Measurements from ENCODE around the gene RSRP1.
"Not testable (repeated sequence)": the region's sequence is repeated elsewhere in the genome, so short reads cannot be mapped to it uniquely, and the experiment has no call there.

Gene RSRP1, protein sequence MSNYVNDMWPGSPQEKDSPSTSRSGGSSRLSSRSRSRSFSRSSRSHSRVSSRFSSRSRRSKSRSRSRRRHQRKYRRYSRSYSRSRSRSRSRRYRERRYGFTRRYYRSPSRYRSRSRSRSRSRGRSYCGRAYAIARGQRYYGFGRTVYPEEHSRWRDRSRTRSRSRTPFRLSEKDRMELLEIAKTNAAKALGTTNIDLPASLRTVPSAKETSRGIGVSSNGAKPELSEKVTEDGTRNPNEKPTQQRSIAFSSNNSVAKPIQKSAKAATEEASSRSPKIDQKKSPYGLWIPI

DNA sequence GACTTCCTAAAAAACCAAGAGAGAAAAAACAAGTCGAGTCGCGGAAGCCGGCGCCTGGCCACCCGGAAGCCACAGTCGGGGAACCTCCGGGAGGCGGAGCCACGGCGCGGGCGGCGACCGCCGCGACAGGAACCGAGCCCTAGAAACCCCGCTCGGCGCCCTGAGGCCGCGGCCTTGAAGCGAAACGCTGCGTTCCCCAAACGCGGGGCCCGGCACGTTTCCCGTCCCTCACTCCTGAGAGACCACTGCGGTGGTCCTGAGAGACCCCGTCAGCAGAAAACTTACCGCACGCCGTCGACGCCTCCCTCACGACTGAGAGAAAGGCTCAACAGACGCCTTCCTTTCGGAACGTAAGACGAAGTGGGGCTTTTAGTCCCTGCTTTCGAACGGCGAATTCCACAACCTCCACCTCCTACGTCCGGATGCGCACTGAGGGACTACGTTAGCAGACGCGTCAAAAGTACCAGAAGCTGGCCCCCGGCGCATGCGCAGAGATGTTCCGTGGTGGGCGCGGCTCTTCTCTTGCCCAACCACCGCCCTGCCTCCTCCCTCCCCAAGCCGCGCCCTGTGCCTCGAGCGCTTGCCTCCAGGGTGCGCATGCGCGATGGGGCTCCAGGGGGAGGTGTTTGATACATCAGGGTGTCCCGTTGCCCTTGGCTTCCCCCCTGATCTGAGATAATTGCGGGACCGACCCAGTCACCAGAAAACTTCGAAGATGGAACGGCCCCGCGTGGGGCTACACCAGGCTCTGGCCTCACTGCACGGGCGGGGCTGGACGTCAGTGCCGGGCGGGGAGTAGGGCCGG lies at the start of gene RSRP1:
TSS of gene RSRP1 (minus strand) at position 431 of the 805 bp plus-strand sequence. CDS start 491 bp downstream, outside the sequence.
- peak; percentile 95 for DNase-seq

DNA sequence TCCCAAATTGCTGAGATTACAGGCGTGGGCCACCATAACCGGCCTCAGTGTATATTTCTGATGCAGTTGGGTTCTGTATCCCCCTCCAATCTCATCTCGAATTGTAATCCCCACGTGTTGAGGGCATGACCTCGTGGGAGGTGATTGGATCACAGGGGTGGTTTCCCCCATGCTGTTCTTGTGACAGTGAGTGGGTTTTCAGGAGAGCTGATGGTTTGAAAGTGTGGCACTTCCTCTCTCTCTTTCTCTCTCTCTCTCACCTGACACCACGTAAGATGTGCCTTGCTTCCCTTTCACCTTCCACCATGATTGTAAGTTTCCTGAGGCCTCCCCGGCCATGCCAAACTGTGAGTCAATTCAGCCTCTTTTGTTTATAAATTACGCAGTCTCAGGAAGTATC lies 49.2 kb upstream of the RSRP1 start:
- DNase-seq, result not testable (repeated sequence)

DNA sequence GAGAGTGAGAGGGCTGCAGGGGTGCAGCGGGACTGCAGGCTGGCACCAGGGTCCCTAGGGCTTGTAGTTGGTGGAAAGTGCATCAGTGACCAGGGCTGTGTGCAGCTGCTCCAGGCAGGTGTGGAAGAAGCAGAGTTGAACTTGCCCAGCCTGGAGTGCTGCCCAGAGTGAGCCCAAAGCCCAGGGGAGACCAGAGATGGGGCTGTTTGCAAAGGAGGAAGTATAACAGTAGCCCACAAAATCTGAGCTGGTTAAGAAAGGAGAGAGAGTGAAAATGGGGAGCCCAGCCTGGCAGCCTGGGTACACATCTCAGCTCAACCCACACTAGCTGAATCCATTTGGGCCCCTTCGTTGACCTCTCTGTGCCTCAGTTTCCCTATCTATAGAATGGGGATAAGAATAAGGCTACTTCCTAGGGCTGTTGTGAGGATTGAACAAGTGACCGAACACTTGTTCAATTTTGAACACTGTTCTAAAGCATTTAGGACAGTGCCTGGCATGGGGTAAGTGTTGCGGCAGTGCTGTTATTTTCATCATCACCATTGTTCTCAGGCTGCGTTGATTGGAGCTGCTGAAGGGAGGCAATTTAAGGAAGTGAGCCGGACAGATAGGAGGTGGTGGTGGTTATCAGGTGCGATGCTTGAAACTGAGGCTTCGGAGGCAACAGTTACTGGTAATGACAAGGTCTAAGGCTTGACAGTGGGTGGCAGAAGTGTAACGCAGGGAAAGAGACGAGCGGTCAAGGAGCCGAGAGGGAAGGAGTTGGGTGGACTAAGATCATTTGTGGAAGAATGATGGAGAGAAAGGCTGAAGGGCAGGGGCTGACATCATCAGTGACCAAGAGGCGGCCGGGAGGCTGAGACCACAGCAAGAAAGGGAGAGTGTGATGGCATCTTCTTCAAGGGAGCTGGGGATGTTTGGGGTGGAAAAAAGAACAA lies 47.9 kb upstream of the RSRP1 start:
- not testable (repeated sequence) for DNase-seq

DNA sequence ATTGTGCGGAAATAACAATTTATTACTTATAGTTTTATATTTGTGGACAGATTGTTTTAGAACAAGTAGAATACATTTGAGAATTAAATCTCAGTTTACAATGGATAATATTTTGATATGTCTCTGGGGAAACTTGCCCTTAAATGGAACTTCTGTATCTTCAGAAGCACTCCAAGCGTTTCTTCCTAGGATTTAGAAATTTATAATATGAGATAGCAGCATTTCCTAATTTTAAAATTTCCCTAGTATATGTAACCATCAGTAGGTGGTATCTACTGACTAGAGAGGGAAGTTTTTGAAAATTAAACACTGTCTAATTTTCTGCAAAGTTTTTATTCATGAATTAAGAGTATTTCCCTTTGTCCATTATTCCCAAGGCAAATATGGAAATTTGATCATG lies 46.2 kb upstream of the RSRP1 start:
- DNase-seq, result not testable (repeated sequence)

DNA sequence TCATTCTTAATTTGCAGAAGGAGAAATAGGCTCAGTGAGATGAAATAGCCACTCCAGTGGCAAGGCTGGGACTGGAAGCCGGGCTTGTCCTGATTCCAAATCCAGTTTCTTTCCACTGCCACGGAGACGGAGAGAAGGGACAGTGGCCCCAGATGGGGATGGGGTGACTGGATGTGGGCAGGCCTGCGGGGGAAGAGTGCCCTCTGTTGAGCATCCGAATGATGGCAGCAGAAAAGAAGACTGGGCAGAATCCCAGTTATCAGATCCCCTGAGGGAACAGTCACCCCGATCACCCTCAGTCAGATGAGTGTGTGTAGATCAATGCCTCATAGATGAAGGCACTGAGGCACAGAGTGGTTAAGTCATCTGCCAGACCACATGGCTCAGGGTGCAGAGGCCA lies 42.8 kb upstream of the RSRP1 start:
- DNase-seq, result not testable (repeated sequence)

DNA sequence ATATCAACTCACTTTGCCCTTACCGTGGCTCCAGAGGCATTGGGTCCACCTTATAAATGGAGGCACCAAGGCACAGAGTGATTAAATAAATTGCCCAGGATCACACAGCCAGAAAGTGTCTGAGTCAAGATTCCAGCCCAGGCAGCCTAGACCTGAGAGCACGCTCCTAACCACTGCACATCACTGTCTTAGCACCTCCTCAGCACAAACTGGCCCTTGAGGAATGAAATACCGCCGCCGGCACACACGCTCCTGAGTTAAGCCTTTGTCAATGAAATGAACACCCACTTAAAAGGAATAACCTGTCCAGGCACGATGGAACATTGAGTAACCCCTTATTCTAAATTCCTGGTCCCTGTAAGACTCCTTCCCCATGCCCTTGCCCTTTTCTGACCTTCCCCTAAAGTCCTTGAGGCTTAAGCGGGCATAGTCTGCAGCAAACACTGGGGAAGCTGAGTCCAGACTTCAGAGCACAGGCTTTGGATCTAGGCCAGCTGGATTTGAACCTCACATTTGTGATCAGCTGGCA lies 41.4 kb upstream of the RSRP1 start:
- not testable (repeated sequence) for DNase-seq

DNA sequence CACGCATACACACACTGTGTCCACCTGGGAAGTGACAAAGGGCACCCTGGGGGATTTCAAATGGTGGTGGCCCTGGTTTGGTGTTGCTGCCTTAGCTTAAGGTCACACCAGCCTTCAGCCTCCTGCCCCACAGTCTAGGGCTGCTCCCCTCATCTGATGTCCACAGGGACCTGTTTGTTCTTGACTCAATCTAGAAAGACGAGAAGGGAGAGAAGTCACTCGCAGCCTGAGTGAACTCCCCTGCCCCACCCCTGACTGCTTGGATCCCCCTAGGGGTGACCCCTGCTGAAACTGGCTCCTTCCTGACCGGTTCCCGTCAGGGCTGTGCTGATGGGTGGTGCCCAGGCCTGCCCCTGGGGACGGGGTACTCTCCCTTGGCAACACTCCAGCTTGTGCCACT lies 39.9 kb upstream of the RSRP1 start:
- DNase-seq, result not testable (repeated sequence)

DNA sequence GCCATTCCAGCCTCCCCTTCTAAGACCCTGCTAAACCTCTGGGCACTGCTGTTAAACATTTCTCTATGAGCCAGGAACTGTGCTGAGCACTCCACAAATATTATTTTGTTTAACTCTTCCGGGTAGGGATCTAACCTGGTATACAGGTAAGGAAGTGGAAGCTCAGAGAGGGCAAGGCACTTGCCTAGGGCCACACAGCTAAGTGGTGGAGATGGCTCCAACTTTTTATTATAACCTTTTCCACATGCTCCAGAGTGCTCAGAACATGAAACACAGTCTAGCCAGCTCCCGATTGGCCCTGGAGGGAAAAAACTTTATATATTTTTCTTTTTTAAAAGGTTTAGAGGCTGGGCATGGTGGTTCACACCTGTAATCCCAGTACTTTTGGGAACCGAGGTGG lies 38.6 kb upstream of the RSRP1 start:
- not testable (repeated sequence) for DNase-seq

DNA sequence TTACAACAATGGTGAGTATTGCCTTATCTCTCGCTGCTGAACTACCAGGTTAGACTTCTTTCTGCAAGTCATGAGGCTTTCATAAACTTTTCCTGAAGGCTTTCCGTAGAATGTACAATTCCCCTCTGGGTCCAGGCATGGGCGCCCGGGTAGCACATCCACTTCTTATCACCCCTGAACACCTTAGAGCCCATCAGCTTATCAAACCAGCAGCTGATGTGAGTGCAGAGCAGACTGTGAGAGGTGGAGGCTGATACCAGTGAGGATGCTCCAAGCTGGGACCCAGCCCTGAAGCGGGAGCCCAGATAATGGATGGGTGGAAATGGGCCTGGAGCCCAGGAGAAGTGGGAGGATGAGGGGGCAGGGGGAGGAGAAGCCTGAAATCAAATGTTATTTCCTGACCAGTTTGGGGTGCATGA lies 32.4 kb upstream of the RSRP1 start:
- DNase-seq, result not testable (repeated sequence)

DNA sequence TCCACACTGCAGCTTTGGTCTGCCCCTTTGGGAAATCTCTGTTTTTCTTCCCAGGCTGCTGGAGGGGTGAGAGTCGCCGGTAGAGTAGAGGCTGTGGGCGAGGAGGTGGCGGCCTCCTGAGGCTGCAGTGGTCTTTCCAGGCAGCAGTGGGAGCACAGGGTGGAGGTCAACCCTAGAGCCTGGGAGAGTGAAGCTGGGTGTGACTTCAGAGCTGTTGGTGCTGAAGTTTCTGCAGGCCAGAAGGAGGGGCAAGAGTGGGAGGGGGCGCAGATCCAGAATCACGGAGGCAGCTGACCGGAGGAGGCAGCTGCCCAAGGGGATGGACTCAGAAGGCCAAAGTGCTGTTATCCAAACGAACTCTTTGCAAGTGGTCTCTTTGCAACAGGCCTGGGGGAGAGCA lies 31.5 kb upstream of the RSRP1 start:
- not testable (repeated sequence) for DNase-seq

DNA sequence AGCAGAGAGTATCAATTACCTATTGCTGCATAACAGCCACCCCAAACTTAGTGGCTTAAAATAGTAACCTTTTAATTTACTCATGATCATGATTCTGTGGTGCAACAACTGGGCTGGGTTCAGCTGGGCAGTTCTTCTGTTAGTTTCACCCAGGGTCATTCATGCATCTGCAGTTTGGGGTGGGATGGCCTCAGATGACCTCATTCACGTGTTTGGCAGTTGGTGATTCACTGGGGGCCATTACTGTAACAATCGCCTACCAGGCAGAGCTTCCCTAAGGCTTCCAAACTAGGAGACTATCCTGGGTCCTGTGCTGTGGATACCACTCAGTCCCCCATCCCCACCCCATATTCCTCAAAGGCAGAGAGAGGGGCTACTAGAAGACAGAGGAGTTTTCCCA lies 31.1 kb upstream of the RSRP1 start:
- not testable (repeated sequence) for DNase-seq

DNA sequence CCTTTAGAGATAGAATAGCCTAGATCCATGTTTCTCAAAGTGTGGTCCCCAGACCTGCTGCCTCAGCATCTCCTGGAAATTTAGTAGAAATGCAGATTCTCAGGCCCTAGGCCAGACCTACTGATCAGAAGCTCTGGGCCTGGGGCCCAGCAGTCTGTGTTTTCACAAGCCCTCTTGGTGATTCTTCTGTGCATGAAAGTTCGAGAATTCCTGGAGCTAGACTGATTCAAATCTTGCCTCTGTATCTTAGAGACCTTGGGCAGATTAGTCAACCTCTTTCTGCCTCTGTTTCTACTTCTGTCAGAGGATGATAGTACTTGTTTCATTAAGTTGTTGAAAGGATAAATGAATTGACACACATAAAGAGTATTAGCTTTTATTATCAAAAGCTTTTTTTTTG lies 30.0 kb upstream of the RSRP1 start:
- not testable (repeated sequence) for DNase-seq

DNA sequence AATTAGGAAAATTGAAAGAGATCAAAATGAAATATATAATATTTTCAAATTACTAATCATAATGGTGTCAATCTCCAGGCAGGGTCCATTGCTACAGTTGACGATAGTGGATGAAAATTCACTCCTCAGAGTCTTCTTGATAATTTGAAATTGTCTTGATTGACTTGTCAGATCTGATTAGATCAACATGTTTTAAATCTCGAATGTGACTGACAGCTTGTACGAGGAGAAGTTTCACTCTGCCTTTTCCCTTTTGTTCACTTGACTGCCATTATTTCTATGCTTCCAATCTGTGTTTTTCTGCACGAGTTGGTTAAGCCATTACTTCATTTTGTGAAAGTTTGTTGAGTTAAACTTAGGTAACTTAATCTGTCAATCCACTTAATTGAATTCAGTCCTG lies 28.4 kb upstream of the RSRP1 start:
- DNase-seq, result not testable (repeated sequence)

DNA sequence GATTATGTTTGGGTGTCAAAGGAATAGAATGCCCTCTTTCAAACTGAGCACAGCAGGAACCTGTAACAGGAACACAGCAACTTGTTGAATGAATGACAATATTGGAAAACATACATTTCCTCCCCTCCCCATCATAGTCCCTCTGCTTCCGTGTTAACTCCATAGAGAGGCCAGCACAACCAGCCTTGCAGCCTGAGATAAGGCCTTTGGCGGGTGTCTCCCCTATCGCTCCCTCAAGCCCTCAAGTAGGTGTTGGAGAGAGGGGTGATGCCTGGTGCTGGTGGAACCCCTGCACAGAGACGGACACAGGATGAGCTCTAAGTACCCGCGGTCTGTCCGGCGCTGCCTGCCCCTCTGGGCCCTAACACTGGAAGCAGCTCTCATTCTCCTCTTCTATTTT lies 25.0 kb upstream of the RSRP1 start, which contains the start of gene RHD:
TSS of gene RHD (plus strand) at position 272 of the 400 bp plus-strand sequence. CDS start at position 311, 39 bp downstream.
- DNase-seq, result not testable (repeated sequence)

DNA sequence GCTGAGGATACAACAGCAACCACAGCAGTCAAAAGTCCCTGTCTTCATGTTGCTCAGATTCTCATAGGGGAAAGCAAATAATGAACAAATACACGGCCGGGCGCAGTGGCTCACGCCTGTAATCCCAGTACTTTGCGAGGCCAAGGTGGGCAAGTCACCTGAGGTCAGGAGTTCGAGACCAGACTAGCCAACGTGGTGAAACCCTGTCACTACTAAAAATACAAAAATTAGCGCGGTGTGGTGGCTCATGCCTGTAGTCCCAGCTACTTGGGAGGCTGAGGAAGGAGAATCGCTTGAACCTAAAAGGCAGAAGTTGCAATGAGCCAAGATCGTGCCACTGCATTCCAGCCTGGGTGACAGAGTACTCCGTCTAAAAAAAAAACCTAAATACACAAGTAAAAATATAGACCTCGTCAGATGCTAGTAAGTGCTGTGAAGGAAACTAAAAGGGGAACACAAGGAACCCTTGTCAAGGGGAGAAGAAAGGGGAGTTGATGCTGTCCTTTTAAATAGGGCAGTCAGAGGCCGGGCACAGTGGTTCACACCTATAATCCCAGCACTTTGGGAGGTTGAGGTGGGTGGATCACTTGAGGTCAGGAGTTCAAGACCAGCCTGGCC lies 21.0 kb upstream of the RSRP1 start:
- not testable (repeated sequence) for DNase-seq

DNA sequence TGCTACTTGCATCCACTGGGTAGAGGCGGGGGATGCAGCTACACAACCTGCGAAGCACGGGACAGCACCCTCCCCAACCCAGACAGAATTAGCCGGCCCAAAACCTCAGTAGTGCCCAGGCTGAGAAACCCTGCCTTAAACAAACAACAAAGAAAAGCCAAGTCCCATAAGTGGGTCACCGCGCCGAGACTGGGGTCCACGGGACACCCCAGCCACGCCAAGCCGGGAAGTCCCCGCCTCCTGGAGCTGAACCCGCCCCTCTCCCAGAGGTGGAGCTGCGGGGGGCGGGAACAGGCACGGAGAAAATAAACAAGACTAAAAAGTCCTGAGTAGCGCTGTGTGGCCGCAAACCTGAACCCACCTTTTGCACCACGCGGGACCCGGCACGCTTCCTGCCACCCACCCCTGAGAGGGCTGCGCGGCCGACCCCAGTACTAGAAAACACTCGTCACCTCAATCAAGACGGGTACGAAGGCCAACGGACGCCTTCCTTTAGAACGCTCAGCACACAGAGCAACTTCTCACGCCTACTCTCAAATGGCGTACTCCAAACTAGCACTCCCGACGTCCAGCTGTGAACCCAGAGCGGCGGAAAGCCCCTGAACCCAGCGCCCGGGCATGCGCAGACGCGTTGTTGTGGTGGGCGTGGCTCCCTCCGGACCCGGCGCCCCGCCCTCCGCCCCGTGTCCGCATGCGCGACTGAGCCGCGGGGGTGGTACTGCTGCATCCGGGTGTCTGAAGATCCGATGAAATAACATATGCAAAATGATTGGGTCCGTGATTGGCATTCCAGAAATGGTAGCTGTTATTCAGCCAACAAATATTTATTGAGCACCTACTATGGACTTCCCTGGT lies 20.3 kb upstream of the RSRP1 start:
- DNase-seq, result peak; percentile 51

DNA sequence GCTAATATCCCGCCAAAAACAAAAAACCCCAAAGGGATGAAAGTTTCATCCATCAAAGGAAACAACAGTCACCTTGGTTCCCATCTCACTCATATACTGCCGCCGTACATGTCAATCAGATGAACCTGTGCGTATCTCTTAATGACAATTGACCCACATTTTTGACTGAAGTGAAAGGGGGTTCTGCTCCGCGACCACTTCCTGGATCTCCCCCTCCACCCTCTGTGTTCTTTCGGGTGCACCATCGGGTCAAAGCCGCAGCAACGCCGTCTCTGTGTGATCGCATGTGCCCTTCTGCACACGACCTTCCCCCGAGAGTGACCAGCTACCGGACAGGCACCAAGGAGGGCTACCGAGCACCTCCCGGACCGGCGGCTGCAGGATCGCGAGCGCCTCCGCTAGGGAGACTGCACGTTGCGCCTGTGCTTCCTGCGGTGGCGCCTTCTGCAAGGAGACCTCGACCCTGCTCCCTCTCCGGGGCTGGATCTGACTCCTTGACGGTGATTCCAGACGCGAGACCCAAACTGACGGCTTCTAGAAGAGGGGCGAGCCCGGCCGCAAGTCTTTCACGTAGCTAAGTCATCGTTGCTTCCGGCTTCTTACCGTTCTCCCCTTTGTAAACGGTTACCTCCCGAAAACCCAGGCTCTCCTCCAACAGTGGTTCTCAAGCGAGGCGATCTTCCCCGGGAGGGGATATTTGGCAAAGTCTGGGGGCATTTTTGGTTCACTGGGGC lies 19.5 kb upstream of the RSRP1 start:
- not testable (repeated sequence) for DNase-seq

DNA sequence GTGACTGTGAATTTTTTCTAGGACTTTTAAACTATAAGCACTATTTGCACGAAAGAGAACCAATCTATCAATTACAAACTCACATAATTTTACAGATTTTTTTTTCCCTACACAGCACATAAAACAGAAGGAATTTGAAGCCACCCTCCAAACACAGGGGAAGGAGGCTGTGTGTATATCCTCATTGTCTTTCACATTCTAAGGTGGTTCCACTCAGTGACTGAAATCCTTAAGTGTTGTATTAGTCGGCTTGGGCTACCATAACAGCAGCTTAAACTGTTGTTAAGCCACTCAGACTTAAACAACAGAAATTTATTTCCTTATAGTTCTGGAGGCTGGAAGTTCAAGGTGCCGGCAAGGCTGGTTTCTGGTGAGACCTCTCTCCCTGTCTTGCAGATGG lies 13.1 kb upstream of the RSRP1 start:
- not testable (repeated sequence) for DNase-seq

DNA sequence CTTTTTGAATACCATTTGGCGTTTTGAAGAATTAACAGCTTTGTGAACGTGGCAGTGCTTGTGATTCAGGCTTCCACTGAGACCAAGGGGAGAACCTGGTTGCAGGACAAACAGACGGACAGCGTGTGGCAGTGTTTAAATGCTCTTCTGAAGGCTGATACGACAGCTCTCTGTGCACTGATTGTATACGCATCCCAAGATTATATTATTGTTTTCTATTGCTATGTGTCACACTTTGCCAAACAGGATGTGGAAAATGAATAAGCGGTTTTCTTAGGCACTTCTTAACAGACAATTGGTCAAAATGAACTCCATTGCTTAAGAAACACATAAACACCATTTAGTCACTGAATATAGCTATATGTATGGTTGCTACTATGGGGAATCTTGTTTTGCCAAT lies 12.6 kb upstream of the RSRP1 start:
- DNase-seq, result not testable (repeated sequence)

DNA sequence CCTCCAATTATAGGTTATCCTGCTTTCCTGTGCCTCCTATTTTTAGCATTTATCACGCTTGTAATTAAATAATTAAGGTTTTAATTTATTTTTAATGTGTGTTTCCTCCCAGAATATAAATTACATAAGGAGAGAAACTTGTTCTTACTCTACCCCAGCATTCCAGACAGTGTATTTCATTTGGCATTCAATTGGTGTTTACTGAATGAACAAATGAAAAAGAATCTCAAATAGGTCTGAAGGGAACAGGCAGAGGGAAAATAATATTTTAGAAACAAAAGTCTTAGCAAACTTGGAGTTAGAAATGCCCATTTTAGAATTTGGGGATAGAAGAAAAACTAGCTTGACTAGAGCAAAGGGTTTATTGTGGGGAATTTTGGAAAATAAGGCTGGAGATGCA lies 9.9 kb upstream of the RSRP1 start:
- no peak for DNase-seq
